AG09309 (cell line): ENCODE measurements around the gene FBLN1.

Experiments
- DNase-seq: peaks from one replicate; pipeline ENCODE4 v3.0.0-alpha.2; 2010; ENCODE audit warnings: low read depth
- H3K4me3 ChIP-seq: 2 replicates; pipeline ENCODE4 v1.5.1; 2011; ENCODE audit warnings: mild to moderate bottlenecking, low read depth, low read length, moderate library complexity; ENCODE audit not compliant: control insufficient read depth
- CTCF ChIP-seq: IDR thresholded peaks from 2 replicates; pipeline ENCODE4 v1.5.1; 2011; ENCODE audit warnings: mild to moderate bottlenecking, low read depth, low read length, inconsistent platforms; ENCODE audit not compliant: insufficient read depth, control insufficient read depth; ENCODE audit errors: missing control alignments

FBLN1 gene

GRCh38 chr22:45629469-45630089 is 126.9 kb downstream of the FBLN1 start:
- DNase-seq, result no peak
- H3K4me3 ChIP-seq, result no peak overlapping the region
- TF ChIP-seq CTCF, result no peak

GRCh38 chr22:45630436-45630835 is 127.8 kb downstream of the FBLN1 start:
- H3K4me3 ChIP-seq, result no peak overlapping the region
- TF ChIP-seq CTCF, result no peak
- DNase-seq, result no peak

GRCh38 chr22:45631140-45631840 is 128.6 kb downstream of the FBLN1 start:
- no peak for DNase-seq
- H3K4me3 ChIP-seq, result no peak overlapping the region
- TF ChIP-seq CTCF, result no peak

GRCh38 chr22:45631841-45632238 is 129.2 kb downstream of the FBLN1 start:
- no peak for TF ChIP-seq CTCF
- H3K4me3 ChIP-seq, result no peak overlapping the region
- DNase-seq, result no peak

- DNase-seq, result no peak
- no peak for TF ChIP-seq CTCF
- no peak overlapping the region for H3K4me3 ChIP-seq
Observed at GRCh38 chr22:45632791-45633515, 130.3 kb downstream of the FBLN1 start.

- TF ChIP-seq CTCF, result no peak
- no peak overlapping the region for H3K4me3 ChIP-seq
- DNase-seq, result no peak
Observed at GRCh38 chr22:45636683-45637082, 134.0 kb downstream of the FBLN1 start.
